HG03196 (cell line): Measurements from ENCODE around the gene HOXC9.

Experiments used
- ATAC-seq: cut with Tn5 transposase; IDR thresholded peaks from one replicate; pipeline ENCODE4 v1.9.1; 2021; ENCODE audit not compliant: unreplicated experiment

HOXC9 gene

DNA sequence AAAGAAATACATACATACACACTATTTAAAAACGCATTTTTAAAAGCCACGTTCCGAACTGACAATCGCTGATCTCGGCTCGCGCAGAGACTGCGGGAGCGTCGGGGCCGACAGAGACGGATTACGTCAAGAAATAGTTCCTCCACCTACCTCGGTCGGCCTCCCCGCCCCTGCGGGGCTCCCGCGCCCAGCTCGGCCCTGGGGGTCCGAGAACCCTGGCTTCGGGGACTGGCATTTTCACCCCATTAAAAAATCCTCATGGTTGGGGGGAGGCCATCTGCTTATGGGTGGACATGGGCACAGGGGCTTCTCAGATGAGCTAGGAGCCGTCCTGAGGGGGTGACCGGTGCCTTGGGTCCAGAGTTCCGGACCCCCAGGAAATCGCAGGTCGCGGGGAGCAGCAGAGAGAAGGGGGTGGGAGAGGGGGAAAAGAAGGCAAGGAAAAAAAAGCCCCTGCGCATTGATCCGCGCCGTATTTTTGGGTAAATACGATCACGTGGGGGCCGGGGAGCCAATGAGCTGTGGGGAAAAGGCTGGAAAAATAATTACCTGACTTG is 324 bp upstream of the HOXC9 start:
- ATAC-seq = no peak

DNA sequence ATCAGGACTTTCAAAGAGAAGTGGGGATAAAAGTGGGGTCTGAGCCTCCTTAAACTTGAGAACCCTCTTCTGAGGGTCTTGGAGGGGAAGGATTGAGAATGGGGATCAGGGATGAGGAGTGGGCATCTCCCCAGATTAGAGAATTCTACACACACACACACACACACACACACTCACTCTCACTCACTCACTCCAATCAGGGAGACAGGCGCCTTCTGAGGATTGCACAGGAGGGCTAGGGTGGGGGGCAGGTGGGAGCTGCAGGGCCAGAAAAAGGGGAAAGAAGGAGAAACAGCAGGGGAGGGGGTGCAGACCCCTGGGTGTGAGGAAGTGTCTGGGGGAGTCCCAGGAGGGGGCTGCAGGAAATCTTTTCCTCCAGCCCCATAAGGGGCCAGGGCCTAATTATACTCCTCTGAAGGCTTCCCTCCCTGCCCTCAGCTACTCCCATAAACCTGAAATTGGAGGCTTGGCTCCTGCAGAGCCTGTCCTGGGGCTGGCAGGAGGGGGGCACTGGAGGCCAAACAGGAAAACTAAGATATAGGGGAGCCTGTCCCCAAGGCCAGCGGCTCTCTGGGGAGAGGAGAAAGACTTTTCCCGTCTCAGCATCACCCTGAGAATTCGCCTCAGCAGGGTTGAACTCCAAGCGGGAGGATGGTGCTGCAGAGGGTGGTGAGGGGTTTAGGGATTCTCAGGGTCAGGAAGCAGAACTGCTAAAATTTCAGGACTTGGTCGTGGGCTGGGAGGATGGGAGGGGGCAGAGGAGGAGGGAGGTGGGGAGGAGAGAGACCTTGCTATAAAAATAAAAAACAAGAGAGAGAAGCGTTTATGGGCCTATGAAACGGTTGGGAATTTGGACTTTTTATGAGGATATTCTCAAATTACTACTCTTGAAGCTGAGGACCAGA is 1.6 kb downstream of the HOXC9 start:
- no peak for ATAC-seq

DNA sequence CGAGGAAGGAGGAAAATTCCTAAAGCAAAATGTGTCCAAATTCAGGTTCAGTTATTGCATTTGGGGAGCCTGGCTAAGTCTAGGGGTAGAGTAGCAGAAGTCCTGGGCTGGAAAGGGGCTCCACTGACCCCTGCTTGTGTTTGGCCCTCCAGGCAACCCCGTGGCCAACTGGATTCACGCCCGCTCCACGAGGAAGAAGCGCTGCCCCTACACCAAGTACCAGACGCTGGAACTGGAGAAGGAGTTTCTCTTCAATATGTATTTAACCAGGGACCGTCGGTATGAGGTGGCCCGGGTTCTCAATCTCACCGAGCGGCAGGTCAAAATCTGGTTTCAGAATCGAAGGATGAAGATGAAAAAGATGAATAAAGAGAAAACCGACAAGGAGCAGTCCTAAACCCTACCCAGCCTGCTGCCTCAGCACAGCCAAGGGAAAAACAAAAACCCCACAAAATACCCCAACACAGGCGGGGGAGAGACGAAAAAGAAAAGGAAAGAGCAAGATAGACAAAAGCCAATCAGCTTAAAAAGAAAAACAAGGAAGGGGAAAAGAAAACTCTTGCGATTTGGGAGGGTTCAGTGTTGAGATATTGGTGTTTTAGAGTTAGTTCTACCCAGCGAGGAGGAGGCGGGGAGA is 2.4 kb downstream of the HOXC9 start:
- ATAC-seq = no peak

DNA sequence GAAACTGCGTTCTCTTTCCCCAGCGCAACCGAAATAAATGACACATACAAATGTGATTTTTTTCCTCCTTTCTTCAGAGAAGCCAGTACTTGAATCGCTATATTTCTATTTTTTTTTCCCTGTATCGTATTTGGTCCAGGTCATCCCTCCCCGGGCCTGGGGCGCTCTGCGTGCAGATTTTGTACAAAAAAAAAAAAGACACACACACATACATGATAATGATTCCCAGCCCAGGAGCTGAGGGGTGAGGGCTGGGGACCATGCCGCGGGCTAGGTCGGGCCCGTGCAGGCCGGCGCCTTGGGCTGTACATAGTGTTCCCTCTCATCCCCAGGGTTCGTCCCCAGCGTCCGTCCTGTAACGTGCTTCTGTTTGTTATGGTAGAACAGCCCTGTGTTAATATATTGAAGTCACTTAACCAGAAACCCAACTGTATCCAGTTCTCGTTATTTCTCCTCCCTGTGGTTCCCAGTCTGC is 3.0 kb downstream of the HOXC9 start:
- no peak for ATAC-seq

DNA sequence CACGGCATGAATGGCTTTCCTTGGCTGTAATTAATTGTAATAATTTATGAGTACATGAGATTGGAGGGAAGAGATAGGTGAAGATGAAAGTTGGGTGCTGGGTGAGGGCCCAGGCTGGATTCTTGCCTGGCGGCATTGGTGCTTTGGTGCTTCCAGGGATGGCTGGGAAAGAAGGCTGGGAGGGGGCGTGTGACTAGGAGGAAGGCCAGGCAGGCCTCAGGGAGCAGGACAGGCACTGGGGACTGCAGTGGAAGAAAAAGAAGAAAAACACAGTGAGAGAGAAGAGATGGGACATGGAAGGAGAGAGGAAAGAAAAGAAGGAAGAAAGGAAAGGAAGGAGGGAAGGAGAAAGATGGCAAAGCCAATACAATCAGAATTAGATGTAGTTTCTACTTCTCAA is 3.7 kb downstream of the HOXC9 start:
- ATAC-seq = no peak

DNA sequence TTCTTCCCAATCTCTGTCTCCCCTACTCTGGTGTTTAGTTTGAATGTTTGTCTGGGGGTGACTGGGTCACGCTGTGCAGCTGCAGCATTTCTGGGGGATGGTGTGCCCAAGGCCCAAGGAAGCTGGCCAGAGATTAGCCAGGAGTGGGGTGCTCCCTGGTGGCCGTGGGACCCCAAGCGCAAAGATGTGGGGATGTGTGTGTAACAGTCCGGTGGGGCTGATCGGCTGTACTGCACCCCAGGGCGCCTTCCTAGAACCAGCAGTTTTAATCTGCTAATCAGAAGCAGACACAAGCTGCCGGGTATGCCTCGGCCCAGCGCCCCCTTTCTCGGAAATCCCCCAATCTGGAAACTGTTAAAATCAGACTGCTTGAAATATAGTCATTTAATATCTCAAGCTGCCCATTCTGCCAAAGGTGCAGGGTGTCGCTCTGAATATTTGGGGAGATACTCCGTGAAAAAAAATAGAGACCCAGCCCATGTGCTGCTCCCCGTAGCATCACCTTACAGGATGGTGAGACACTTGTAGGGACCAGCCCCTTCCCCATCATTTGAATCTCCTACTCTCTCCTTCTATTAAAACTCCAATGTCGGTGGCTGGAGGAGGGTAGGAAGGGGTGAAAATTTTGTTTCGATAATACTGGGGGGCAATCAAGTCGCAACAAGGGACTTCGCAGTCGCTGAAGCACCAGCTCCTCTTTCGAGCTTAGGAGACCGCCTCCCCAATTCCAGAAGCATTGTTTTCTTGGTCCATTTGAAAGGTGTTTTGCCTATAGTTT is 4.3 kb downstream of the HOXC9 start:
- no peak for ATAC-seq

DNA sequence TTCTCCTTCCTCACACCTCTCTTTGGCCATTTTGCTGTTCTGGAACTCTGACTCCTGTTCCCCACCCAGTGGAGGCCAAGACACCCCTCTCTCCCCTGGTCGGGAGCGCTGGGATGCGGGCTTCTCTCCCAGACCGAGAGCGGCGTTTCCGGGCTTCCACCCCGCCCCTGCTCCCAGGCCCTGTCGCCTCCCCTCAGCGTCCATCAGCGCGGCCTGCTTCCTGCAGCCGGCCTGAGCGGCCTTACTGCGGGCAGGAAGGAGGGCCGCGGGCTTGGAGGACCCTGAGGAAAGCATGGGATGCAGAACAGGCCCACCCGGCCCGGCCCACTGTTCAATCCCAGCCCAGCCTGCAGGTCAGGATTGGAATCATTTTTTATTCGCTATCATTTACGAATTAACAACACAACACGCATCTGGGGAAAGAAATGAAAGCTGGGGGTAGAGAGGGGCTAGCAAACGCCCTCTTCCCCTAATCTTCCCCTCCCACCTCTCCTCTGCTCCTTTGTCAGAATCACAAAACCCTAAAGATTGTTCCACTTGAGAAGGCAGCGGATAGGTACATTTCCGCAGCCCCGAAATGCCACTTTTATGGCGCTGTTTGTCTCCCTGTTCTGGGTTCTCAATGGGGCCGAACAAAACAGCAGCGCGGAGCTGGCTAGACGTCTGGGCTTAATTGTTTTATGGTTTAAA is 5.0 kb downstream of the HOXC9 start:
- no peak for ATAC-seq

DNA sequence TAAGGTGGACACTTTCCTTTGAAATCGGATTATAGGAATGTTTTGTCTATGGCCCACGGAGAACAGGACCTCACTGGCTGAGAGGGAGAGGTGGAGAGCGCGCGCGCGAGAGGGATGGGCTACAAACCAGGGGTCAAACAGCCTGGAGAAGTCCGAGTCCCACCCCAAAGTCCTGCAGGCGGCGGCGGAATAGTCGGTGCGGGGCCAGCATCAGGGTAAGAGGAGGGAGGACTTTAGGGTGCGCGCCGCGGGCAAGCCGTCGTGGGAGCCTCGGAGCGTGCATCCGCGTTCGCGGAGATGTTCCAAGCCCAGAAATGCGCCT is 5.5 kb downstream of the HOXC9 start:
- no peak for ATAC-seq

DNA sequence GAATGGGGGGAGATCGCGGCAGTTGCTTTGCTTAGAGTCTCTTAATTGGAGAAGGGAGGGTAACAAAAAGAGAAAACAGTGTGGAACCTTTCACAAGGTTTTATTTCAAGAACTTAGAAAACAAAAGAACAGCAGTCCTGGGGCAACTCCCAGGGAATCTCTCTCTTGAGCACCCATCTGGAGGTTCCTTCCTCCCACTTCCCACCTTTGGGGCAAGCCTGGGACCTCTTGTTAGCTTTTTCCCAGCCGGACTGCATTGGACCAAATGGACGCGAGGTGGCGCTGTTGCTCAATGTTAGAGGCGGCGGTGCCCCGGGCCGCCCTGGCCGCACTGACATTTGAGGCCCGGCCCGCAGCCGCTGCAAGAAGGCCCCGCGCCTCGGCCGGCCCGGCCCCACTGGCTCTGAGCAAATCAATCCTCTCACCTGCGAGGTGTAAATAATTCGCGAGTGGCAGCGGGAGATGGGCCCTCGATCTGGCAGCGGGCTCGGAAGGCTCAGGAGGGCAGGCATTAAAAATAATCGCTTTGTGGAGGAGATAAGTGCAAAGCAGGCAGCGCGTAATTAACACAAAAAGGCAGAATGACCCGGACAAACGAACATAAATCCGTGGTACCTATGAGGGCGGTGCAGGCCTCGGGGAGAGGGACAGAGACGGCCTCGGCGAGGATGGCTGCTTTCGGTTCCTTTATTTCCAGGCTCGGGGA is 6.0 kb downstream of the HOXC9 start:
- ATAC-seq = no peak

DNA sequence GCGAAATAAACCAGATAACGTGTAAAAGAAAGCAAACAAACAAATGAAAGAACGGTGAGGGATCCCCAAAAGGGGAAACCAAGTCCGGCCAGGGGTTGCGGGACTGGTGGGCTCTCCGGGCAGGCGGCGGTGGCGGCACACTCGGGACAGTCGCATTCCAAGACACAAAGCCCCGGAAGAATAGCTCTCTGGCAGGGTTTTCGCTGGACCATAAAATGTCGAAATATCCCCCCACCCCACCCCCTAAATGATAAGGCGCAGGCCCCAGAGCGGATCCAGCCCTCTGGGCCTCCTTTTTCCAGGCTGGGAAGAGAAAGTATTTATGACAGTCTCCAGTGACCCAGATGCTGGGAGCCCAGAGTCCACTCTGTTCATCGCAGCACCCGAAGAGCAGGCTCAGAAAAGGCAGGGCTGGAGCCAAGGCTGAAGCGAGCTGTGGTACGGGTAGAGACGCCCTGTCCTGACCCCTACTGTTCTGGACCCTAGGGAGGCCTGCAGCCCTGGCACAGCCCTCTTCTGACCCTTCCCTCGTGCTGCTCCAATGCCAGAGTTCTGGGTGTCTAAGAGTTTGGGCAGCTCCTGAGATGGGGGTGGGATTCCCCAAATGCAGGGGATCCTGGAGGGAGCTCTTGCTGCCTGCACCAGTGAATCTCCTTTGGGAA is 6.7 kb downstream of the HOXC9 start:
- no peak for ATAC-seq

DNA sequence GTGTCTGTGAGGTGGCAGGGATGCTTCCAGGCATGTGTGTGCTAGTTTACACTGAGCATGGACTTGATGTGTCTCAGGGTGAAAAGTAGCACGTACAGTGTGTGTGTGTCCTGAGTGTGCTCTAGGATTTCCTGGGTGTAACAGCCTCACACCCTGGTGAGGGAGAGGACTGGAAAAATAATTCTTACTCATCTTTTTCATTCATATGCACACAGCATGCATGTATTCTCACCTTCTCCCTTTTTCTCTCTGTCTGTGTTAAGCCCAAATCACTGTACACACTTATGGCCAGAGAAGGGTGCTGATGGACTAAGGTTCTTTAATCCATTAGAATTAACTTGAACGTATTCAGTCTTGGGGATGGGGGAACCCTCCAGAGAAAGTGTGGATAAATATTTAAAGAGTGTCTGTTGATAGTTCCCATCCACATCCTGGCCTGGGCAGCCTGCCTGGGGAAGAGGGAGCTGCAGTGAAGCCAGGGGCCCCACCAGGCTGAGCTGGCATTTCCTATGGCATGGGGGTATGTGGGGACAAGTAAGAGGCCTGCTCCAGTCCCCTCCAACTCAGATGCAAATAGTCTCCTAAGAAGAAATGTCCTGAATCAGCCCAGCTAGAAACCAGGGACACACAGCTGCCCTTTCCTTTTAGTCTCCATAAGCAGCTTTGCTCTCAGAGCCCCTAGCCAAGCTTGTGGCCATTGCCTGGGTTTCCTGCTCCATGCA is 7.7 kb downstream of the HOXC9 start:
- no peak for ATAC-seq

DNA sequence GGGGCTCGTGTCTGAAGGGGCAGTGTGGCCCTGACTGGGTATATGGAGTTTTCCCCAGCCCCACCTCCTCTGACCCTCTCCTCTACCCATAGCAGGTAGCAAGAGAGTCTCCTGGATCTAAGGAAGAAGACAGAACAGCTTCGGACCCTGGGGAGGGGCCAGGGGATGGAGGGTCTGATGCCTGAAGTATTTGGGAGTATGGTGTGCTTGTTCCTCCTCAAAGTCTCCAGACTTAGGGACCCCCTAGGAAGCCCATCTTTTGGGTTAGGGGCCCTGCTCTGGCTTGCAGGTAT is 8.2 kb downstream of the HOXC9 start:
- no peak for ATAC-seq

DNA sequence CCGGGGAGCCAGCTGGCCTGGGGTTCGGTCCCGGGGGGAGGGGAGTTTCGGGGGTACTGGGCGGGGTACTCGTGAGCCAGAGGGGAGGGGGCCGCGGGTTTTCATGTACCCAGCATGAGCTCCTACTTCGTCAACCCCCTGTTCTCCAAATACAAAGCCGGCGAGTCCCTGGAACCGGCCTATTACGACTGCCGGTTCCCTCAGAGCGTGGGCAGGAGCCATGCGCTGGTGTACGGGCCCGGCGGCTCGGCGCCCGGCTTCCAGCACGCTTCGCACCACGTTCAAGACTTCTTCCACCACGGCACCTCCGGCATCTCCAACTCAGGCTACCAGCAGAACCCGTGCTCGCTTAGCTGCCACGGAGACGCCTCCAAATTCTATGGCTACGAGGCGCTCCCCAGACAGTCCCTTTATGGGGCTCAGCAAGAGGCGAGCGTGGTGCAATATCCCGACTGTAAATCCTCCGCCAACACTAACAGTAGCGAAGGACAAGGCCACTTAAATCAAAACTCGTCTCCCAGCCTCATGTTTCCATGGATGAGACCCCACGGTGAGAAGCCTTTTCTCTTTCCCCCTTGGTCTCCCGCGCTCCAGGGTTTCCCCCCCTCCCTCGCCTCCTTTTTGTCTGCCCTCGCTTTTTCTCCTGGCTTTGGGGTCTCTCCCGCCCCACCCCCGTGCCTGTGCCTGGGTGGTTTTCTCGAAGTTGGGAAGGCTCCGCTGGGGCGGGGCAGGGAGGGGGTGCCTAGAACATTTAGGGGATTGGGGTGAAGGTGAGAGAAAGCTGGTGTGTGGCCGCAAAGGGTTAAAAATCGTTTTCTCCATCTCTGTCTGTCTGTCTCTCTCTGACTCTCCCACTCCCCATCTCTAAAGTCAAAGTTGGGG is 9.5 kb downstream of the HOXC9 start:
- no peak for ATAC-seq

DNA sequence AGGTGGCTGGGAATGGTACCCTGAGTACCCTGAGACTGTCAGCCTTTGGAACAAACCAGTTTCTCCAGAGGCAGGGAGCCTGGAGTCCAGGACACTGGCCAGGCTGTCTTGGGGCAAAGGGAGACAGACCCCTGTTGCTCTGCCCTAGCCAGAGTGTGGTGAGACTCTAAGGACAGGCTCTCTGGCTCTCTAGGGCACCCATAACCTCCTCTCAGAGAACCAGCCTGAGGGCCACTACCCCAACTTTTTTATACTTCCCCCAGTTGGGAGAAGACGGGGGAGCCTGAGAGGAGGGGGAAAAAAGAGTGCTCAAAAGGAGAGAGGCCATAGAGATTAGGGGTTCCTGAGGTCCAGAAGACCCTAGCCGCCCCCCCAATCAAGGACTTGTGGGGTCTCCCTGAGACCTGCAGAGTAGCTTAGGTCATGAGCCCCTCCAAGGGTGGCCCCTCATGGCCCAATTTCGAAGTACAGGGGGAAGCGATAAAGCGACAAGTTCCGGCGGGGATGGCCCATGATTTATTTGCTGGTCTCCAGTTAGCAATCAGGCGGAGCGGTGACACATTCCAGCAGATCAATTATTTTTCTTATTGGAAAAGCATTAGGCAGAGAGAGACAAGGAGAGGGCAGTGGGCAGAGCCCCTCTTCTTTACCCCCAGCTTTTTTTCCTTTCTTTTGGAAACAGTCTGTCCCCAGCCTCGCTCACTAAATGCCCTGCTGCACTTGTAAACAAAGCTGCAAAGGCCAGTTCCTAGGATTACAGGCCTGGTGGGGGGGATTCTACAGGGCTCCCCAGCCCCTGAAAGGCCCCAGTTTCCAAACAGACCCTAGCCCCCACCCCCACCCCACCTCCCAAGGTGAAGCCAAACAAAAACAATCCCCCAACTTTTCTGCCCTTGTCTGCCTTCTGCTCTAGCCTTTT is 10.4 kb downstream of the HOXC9 start:
- ATAC-seq = no peak

DNA sequence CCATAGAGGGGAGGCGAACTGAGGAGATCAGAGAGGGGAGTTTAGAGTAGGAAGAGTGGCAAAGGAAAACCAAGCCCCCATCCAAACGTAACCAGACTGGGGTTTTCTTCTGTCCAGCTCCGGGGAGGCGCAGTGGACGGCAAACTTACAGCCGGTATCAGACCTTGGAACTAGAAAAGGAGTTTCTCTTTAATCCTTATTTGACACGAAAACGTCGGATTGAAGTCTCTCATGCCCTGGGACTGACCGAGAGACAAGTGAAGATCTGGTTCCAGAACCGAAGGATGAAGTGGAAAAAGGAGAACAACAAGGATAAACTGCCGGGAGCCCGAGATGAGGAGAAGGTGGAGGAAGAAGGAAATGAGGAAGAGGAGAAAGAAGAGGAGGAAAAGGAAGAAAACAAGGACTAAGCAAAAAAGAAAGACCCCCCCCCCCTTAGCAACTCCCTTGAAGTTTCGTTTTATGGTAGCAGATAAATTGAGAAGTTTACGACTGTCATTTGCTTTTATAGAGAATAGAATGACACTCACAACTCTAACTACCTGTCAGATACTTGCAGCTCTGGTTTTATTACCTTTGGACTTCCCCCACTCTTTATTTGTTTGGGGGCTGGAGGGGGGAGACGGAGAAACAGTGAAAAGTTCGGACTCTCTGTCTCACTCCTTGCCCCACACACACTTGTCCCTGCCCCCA is 11.2 kb downstream of the HOXC9 start:
- no peak for ATAC-seq

DNA sequence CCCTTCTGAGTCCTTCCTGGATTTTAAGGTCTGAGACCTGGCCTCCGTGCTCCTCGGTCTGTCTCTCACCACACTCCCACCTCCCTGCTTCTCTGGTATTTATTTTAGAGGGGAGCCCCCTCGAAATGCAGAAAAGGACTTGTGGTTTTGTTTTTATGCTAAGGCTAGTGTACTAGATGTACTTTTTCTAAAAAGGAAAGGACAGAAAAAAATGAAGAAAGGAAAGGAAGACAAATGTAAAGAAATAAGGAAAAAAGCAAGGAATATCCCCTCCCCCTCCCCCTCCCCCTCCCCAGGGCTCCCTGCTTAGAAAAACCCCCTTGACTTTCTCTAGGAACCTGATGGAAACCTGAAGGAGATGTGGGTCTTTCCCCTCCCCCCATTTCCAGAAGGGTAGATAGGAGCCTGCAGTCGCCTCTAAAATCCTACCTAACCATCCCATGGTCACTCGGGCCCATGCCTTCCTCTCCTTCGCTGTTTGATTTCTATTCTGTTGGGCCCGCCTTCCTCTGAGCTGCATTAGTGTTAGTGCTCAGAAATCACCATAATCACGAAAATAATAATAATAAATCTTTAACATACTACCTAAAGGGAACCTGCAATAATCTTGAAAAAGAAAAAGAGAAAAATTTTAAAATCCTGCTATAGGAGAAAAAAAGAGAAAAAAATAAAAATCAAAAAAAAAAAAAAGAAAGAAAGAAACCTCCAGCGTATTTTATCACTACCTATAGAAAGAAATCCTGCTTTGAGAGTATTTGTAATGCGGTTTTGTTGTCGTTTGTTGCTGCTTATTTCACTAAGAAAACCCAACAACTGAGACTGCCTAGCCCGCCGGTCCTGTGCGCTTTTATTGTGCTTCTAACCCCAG is 11.9 kb downstream of the HOXC9 start:
- no peak for ATAC-seq
